Activated CD8-positive, alpha-beta T cell treated with anti-CD3 and anti-CD28 coated beads, Interleukin-2, amount 10 ng/mL, durations not matched to agents 7 days and 5 days (primary cell): ENCODE results near the gene NAALADL2. TPM values are rescaled to one million over a fixed set of nuclear protein-coding genes. Genes with fewer than 3 reads are reported as not detected.
"Not testable (repeated sequence)": the region's sequence is repeated elsewhere in the genome, so short reads cannot be mapped to it uniquely, and the experiment has no call there.

Experiments
- ATAC-seq: fragments of 150-1000 bp; cut with Tn5 transposase; one replicate; pipeline ENCODE4 v1.10.0; 2021; ENCODE audit warnings: moderate library complexity
- CTCF ChIA-PET: fragments of 350-600 bp; sonication (Branson Sonifier 250); formaldehyde crosslinking; loops from one replicate; lab custom pipeline; 2021; ENCODE audit warnings: antibody characterized with exemption; lab: Charles Lee
- POLR2A ChIA-PET: fragments of 350-600 bp; sonication (Branson Sonifier 250); formaldehyde crosslinking; loops from one replicate; lab custom pipeline; 2021; ENCODE audit warnings: antibody characterized with exemption; lab: Charles Lee
- DNase-seq: peaks from one replicate; pipeline ENCODE4 v3.0.0-alpha.2; 2020
- H3K27ac Mint-ChIP-seq: one replicate; pipeline ENCODE4 v1.8.0; 2021; ENCODE audit warnings: mild to moderate bottlenecking, mixed read lengths
- H3K27me3 Mint-ChIP-seq: one replicate; pipeline ENCODE4 v1.8.0; 2021; ENCODE audit warnings: low read depth, mixed read lengths
- H3K36me3 Mint-ChIP-seq: one replicate; pipeline ENCODE4 v1.8.0; 2021; ENCODE audit warnings: low read depth, mixed read lengths
- H3K4me1 Mint-ChIP-seq: one replicate; pipeline ENCODE4 v1.8.0; 2021; ENCODE audit warnings: low read depth, mixed read lengths
- H3K4me3 Mint-ChIP-seq: one replicate; pipeline ENCODE4 v1.8.0; 2021; ENCODE audit warnings: mild to moderate bottlenecking, mixed read lengths
- H3K9me3 Mint-ChIP-seq: one replicate; pipeline ENCODE4 v1.8.0; 2022; ENCODE audit warnings: mixed read lengths; ENCODE audit not compliant: insufficient read depth
- total RNA-seq, 2 experiments: library from RNA; stranded (reverse); gene quantifications; one replicate each; pipeline ENCODE4 v1.2.3, GENCODE V29; 2021

The NAALADL2 gene
- total RNA-seq, 2 experiments from 2014 or later = 0.39 to 0.47 TPM

- no peak for DNase-seq
- CTCF ChIA-PET = no interaction called here
- Mint-ChIP-seq H3K36me3 (no peaks in the 10 kb centered on the region), H3K27me3 (no peaks in the 10 kb centered on the region), H3K27ac (no peak overlapping the region), H3K9me3 (peaks cover 24% of the 10 kb centered on the region), H3K4me1 (no peaks in the 10 kb centered on the region), H3K4me3 (no peak overlapping the region)
- ATAC-seq = no peak
- POLR2A ChIA-PET = no interaction called here
These were observed 959.8 kb downstream of the NAALADL2 start for GRCh38 chr3:175818811-175819464.

- DNase-seq, ATAC-seq, H3K27me3 Mint-ChIP-seq: not testable (repeated sequence)
These were observed 963.8 kb downstream of the NAALADL2 start for GRCh38 chr3:175822766-175823491.

GRCh38 chr3:175825016-175825580, 966.0 kb downstream of the NAALADL2 start:
- H3K27me3 Mint-ChIP-seq, POLR2A ChIA-PET, DNase-seq, CTCF ChIA-PET, ATAC-seq, H3K4me1 Mint-ChIP-seq, H3K36me3 Mint-ChIP-seq, H3K27ac Mint-ChIP-seq, H3K4me3 Mint-ChIP-seq: not testable (repeated sequence)
- H3K9me3 Mint-ChIP-seq = peaks cover 11% of the 10 kb centered on the region

More at GRCh38 chr3:175822766-175823491, 963.8 kb downstream of the NAALADL2 start:
- H3K4me1 Mint-ChIP-seq, H3K27ac Mint-ChIP-seq, H3K36me3 Mint-ChIP-seq, CTCF ChIA-PET, H3K4me3 Mint-ChIP-seq, POLR2A ChIA-PET: not testable (repeated sequence)
- peaks cover 22% of the 10 kb centered on the region for H3K9me3 Mint-ChIP-seq

- Mint-ChIP-seq H3K36me3 (no peaks in the 10 kb centered on the region), H3K9me3 (peaks cover 7% of the 10 kb centered on the region), H3K4me3 (no peak overlapping the region), H3K4me1 (no peaks in the 10 kb centered on the region), H3K27ac (no peak overlapping the region), H3K27me3 (no peaks in the 10 kb centered on the region)
- DNase-seq (no peak), ATAC-seq (no peak)
- ChIA-PET CTCF (no interaction called here), POLR2A (no interaction called here)
These were observed 967.6 kb downstream of the NAALADL2 start for GRCh38 chr3:175826759-175827158.

GRCh38 chr3:175829809-175830208, 970.7 kb downstream of the NAALADL2 start:
- H3K36me3 Mint-ChIP-seq, CTCF ChIA-PET, H3K4me1 Mint-ChIP-seq, H3K27me3 Mint-ChIP-seq, H3K9me3 Mint-ChIP-seq, DNase-seq, H3K27ac Mint-ChIP-seq, ATAC-seq, H3K4me3 Mint-ChIP-seq, POLR2A ChIA-PET: not testable (repeated sequence)

GRCh38 chr3:175835763-175836162, 976.6 kb downstream of the NAALADL2 start:
- H3K4me3 Mint-ChIP-seq, POLR2A ChIA-PET, CTCF ChIA-PET, H3K4me1 Mint-ChIP-seq, DNase-seq, H3K9me3 Mint-ChIP-seq, H3K36me3 Mint-ChIP-seq, H3K27me3 Mint-ChIP-seq, ATAC-seq, H3K27ac Mint-ChIP-seq: not testable (repeated sequence)

GRCh38 chr3:175836617-175837016, 977.5 kb downstream of the NAALADL2 start:
- H3K27ac Mint-ChIP-seq = no peak overlapping the region
- no peaks in the 10 kb centered on the region for H3K4me1 Mint-ChIP-seq
- DNase-seq (no peak), ATAC-seq (no peak)
- H3K4me3 Mint-ChIP-seq = no peak overlapping the region
- no peaks in the 10 kb centered on the region for H3K36me3 Mint-ChIP-seq
- ChIA-PET POLR2A (no interaction called here), CTCF (no interaction called here)
- no peaks in the 10 kb centered on the region for H3K9me3 Mint-ChIP-seq
- H3K27me3 Mint-ChIP-seq = no peaks in the 10 kb centered on the region

- Mint-ChIP-seq H3K4me1 (no peaks in the 10 kb centered on the region), H3K36me3 (no peaks in the 10 kb centered on the region), H3K9me3 (no peaks in the 10 kb centered on the region), H3K27ac (no peak overlapping the region), H3K4me3 (no peak overlapping the region), H3K27me3 (no peaks in the 10 kb centered on the region)
- ATAC-seq (no peak), DNase-seq (no peak)
- CTCF ChIA-PET = no interaction called here
- POLR2A ChIA-PET = no interaction called here
These were observed 978.8 kb downstream of the NAALADL2 start for GRCh38 chr3:175837962-175838361.

- no peaks in the 10 kb centered on the region for H3K36me3 Mint-ChIP-seq
- ChIA-PET CTCF (no interaction called here), POLR2A (no interaction called here)
- H3K4me3 Mint-ChIP-seq = no peak overlapping the region
- DNase-seq = no peak
- no peak overlapping the region for H3K27ac Mint-ChIP-seq
- H3K4me1 Mint-ChIP-seq = no peaks in the 10 kb centered on the region
- H3K27me3 Mint-ChIP-seq = no peaks in the 10 kb centered on the region
- no peak for ATAC-seq
- no peaks in the 10 kb centered on the region for H3K9me3 Mint-ChIP-seq
These were observed 980.4 kb downstream of the NAALADL2 start for GRCh38 chr3:175839366-175840005.

- no peaks in the 10 kb centered on the region for H3K9me3 Mint-ChIP-seq
- ChIA-PET POLR2A (no interaction called here), CTCF (no interaction called here)
- DNase-seq (no peak), ATAC-seq (no peak)
- H3K27ac Mint-ChIP-seq = no peak overlapping the region
- H3K4me3 Mint-ChIP-seq = no peak overlapping the region
- no peaks in the 10 kb centered on the region for H3K4me1 Mint-ChIP-seq
- H3K27me3 Mint-ChIP-seq = no peaks in the 10 kb centered on the region
- no peaks in the 10 kb centered on the region for H3K36me3 Mint-ChIP-seq
These were observed 992.4 kb downstream of the NAALADL2 start for GRCh38 chr3:175851541-175851940.

- no peaks in the 10 kb centered on the region for H3K4me1 Mint-ChIP-seq
- POLR2A ChIA-PET = no interaction called here
- H3K27ac Mint-ChIP-seq = no peak overlapping the region
- DNase-seq = no peak
- H3K4me3 Mint-ChIP-seq = no peak overlapping the region
- ATAC-seq = no peak
- H3K9me3 Mint-ChIP-seq = no peaks in the 10 kb centered on the region
- no peaks in the 10 kb centered on the region for H3K36me3 Mint-ChIP-seq
- CTCF ChIA-PET = no interaction called here
- H3K27me3 Mint-ChIP-seq = no peaks in the 10 kb centered on the region
These were observed 993.4 kb downstream of the NAALADL2 start for GRCh38 chr3:175852560-175852959.

GRCh38 chr3:175857666-175858270, 998.6 kb downstream of the NAALADL2 start:
- Mint-ChIP-seq H3K27me3 (no peaks in the 10 kb centered on the region), H3K4me3 (no peak overlapping the region), H3K27ac (no peak overlapping the region), H3K4me1 (no peaks in the 10 kb centered on the region), H3K9me3 (no peaks in the 10 kb centered on the region), H3K36me3 (no peaks in the 10 kb centered on the region)
- ChIA-PET CTCF (no interaction called here), POLR2A (no interaction called here)
- DNase-seq (no peak), ATAC-seq (no peak)
